Hematopoietic multipotent progenitor cell treated with erythropoietin and hydrocortisone succinate and interleukin-3 and kit ligand, for 8 days (in vitro differentiated cells): ENCODE data around the gene CTBP2.

Experiments
- DNase-seq: peaks from one replicate; pipeline ENCODE4 v3.0.0-alpha.2; 2015

Gene CTBP2

GRCh38 chr10:125102246-125102645 lies 58.1 kb downstream of the CTBP2 start:
- no peak for DNase-seq

DNA sequence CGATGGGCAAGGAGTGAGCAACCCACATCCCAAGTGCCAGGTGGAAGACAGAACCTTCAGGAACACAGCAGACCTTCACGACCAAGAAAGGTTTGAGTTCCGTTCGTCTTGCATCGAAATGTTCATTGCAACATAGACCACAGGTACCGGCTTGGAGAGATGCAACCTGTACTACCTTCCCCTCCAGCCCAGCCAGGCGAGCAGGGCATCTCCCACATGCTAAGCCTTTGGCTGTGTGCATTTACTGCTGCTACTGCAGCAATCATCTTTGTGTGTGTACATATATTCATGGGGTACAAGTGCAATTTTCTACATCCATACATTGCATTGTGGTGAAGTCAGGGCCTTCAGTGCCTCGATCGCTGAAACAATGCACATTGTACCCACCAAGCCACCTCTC lies 58.8 kb downstream of the CTBP2 start:
- no peak for DNase-seq

GRCh38 chr10:125101049-125101448 lies 59.3 kb downstream of the CTBP2 start:
- no peak for DNase-seq

GRCh38 chr10:125097409-125098070 lies 62.8 kb downstream of the CTBP2 start:
- no peak for DNase-seq

DNA sequence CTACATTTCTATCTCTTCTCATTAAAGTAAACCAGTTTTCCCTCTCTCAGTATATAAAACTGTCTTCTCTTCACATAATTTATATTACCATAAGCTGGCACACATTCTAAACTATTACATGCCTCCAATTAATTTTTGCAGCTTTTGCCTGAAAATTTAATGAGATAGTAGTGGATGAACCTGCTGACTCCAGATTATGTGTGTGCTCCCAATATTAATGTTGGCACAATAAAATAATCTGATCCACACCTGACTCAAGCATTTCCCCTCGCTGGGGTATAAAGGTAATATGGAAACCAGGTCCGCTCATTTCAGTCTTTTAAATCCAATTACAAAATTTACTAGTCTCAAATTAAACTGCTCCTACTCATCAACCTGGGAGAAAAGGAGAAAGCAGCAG lies 63.4 kb downstream of the CTBP2 start:
- no peak for DNase-seq

DNA sequence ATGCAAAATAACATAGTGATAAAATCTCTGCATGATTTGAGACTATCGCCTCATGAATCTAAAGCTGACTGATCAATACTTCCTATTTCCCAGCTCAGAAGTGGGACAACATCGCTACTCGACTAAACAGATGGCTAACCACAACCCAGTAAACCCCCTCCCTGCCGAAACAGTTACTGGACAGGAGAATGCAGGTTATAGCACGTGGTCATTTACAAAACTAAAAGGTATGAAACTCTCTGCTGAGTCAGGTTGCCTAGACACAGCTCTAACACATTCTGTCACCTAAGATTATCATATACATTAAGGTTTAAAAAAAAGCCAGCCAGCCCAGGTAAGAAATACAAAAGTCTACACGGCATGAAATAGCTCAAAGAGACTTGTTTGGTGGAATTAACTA lies 64.0 kb downstream of the CTBP2 start:
- DNase-seq: no peak

DNA sequence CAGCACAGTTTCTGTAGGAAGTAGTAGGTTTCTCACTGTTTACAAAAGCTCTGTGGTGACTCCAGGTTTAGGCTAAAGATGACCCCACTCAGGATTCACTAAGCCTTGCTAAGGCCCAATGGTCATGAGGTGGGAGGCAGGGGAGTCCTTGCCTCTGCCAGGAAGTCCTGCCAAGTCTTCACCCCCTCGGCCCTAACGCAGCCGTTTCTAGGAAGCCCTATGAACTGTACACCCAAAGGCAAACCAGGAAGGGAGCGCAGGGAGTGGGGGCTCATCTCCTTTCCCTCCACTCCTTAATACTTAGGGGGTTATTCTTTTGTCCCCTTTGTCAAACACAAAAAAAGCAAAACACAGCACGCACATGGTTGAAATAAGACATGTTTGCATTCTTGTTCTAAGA lies 64.6 kb downstream of the CTBP2 start:
- no peak for DNase-seq

DNA sequence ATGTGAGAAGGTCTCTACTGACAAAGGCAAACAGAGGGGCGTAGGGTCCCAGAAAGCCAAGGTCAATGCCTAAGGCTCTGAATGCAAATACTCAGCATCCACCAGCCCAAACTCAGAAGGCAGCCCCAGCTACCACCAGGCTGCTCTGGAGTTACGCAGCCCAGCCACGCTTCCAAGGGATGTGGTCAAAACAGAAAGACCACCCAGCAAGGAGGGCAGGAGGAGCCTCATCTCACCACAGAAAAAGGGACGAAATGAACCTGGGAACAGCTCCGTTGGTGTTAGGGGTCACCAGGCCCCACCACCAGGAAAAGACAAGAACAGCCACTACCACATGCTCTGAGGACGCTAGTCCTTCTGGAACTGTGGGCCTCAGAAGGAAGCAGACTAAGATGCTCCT lies 65.1 kb downstream of the CTBP2 start:
- DNase-seq: no peak

DNA sequence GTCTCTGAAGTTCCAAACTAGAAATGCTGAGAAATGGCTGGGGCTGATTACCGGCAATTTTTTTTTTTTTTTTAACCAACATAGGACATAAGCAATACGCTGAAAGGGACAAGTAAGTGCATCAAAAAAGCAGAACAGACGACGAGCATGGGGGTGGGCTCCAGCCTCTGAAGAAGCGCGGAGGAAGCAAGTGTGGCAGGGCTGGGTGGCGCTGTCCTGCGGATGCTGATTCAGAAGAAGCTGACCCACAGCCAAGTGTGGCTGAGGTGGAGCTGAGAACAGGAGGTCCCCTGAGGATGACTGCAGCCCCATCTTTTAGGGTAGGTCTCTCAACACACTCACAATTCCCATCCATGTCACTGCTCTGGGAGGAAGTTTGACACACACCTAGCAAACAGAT lies 65.6 kb downstream of the CTBP2 start:
- DNase-seq: no peak

DNA sequence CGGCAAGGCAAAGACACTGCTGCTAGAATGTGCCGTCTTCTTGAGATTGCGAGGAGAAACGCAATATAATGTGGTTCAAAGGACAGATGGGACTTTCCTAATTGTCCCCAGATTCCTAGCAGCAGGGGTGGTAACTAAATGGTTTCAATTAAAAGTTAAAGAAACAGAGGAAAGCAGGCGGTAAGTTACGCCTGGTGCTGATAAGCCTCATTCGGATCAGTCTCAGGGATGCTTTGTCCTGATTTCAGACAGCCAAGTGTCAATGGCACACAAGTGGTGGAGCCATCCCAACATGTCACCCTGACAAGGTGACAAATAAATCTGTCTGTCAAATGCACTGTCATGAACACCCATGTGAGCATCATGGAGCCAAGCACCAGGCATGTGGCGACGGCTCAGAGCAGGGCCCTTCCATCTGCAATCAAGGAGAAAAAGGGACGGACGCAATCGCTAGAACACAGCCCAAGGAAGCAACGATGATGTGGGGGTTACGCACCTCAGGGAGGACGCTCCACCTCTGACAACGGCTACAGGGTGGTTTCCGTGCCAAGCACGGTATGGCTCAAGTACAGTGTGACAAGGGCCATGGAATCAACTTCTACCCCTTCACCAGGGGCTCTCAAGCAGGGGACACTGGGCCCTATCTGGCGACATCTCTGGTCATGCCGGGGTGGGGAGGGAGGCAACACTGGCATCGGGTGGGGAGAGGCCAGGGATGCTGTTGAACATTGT lies 66.2 kb downstream of the CTBP2 start:
- no peak for DNase-seq

GRCh38 chr10:125093199-125093973 lies 67.0 kb downstream of the CTBP2 start:
- DNase-seq: no peak

DNA sequence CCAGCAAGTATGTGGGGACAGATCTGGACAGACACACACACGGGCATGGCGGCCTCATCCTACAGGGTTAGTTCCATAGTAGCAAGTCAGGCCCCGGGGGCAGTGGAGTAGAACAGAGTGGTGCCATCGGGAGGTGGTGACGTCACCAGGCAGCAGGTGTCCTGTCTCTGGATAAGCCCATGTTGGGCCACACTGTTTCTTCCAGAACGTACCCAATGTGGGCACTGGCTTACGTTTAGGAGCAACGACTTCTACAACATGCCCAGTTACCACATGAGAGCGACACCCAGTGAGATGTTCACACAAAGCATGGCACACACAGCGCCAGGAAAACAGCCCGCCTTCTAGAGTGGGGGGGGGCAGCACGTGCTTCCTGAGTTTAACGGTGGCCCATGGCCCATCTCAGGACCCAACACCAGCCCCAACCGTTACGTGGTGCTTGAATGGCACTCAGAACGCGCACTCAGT lies 67.8 kb downstream of the CTBP2 start:
- DNase-seq: no peak

- DNase-seq: no peak
Observed at GRCh38 chr10:125091891-125092290, 68.5 kb downstream of the CTBP2 start.

DNA sequence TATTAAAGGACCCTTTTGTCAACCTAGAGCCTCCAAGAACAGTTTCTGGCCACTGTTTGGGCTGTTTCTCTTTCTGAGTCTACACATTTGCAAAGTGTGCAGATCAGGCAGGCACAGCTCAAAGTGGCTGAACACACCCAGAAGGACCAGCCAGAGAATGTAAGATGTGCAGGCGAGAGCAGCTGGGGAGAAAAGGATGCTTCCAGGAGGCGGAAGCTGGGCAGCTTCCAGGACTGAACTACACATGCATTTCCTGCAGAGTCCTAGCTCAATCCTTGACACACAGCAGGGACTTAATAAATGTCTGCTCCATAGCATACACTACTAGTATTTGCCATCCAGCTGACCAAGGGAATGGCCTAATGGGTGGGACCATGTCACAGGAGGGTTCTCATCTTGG lies 70.9 kb downstream of the CTBP2 start:
- no peak for DNase-seq

- DNase-seq: no peak
Observed at GRCh38 chr10:125087897-125088215, 72.5 kb downstream of the CTBP2 start.

DNA sequence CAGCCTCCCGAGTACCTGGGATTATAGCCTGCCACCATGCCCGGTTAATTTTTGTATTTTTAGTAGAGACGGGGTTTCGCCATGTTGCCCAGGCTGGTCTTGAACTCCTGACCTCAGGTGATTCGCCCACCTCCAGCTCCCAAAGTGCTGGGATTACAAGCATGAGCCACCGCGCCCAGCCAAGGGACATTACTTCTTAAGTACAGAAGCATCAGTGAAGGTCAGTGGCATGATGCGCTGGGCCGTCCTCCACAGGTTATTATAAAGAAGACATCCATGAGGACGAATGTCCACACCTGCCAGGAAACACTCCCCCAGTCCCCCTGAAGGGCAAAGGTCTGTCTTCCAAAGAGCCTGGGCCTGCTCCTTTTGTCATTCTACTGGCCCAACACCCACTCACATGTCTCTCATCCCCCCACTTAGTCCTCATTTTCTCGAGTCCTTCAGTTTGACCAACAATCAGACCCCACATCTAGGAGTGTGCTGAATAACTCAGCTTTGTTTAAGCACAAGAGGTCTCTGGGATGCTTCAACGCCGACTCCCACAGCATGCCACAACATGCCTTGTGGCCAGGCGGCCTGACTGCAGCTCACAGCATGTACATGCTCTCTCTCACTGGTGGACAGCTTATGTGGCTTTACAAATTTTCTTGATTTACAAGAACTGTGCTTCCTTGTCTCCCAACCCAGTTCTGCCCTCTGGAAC lies 73.0 kb downstream of the CTBP2 start:
- DNase-seq: no peak

DNA sequence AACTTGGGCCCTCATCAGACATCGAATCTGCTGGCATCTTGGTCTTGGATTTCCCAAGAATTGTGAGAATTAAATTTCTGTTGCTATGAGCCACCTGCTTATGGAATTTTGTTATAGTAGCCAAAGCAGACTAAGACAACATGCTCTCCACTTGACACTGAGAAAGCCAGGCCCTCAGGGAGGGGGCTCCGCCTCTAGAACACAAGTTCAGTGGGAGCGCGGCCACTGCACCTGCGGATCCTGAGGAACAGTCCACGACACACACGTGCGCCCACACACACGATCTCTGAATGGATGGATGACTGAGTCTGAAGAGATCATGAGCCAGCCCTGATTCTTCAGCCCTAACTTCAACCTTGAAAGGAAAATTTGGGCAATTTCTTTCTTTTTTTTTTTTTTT lies 73.7 kb downstream of the CTBP2 start:
- DNase-seq: no peak

GRCh38 chr10:125085258-125086054 lies 74.9 kb downstream of the CTBP2 start:
- DNase-seq: no peak

DNA sequence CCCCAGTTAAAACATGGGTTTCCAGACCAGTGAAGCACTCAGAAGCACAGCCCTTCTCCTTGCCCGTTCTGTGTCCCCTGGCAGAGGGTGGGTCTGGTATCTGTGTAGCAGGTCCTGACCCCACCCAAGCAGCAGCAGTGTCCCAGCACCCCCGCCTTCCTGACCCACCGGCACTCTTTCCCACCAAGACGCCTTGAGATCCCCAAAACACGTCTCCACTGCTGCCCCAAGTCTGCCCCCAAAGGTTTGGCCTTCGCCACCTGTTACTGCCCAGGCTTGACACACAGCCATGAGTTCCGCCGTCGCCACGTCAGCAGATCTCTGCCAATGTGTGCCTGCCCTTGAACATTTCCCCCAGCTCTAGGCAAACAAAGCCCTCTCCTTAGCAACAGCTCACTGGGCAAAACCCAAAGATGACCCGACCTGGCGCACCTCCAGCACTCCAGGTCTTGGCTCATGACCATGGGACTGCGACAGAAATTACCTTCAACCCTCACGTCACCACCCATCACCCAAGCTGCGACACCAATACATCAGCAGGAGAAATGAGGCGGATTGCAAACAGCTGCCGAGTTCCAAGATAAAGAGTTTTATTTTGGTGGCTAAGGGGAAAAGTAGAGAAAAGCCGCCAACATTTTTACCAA lies 75.6 kb downstream of the CTBP2 start:
- DNase-seq: no peak

- DNase-seq: no peak
Observed at GRCh38 chr10:125084191-125084613, 76.2 kb downstream of the CTBP2 start.

- no peak for DNase-seq
Observed at GRCh38 chr10:125083576-125083920, 76.8 kb downstream of the CTBP2 start.
